ENCODE data around the gene FRRS1L. TPM values are rescaled to one million over a fixed set of nuclear protein-coding genes. Genes with fewer than 3 reads are reported as not detected.

The FRRS1L gene
- total and polyA plus RNA-seq, 2 donors (not counting 1 experiment from before 2014, with no cell fraction given): 0.08 to 0.17 TPM

DNA sequence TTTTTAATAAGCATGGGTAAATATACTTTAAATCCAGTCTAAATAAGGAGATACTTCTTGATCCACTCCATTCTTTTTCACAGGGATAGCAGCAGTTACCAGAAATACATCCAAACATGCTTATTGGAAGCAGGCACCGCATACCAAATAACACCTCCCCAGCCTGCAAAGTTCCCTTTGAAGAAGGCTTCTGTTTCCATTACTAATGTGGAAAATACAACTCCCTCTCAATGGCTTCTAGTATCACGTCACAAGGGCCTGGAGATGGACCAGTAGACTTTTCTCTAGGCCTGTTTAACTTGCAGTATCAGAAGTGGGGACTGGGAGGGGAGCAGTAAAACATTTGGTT is 68.1 kb downstream of the FRRS1L start:
- H3K4me3 ChIP-seq (replicated peaks in 1 of 4; ENCODE audit: control extremely low read depth in 1 of 4, insufficient read depth in 1 of 4, low read depth in 3 of 4, low read length in 4 of 4): no peak overlapping the region

DNA sequence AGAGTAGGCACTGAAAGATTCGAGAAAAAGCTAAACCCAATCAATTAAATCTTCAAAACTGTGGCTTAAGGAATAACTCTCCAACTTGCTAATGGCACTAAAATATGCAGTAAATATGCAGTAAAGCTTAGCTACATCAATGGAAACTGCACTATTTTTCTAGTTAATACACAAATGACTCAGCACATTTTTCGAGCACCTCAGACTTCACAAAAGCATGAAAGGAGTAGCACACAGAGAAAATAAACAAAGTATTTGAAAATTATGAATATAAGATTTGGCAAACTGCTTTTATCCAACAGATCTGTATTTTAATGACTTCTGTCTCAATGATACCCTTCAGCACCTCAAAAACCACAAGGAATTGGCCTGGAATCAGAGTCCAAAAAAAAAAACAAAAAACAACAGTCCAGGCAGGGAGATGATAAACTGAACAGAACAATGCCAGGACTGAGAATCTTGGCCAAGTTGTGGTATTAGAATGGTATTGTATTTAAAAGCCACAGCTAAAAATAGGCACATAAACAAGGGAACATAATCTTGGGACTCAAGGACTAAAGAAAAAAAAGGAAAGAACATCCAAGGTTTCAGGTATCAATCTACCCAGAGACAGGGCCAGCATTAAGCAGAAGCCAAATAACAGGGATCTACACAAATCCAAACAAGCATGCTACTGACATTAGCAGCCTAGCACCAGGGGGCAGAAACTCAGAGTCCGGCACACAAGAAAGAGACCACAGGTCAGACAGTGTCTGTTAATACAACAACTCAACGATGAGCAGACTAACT is 68.7 kb downstream of the FRRS1L start:
- Histone ChIP-seq H3K4me2 (ENCODE audit: extremely low read depth, insufficient read depth, low read length) (peak overlapping the region; percentile 36), H3K9ac (ENCODE audit: insufficient read depth, low read length) (no peak overlapping the region), H3K4me1 (ENCODE audit: control insufficient read depth, extremely low read depth, insufficient read depth, low read length) (peaks cover 10% of the 10 kb centered on the region), H3K4me3 (replicated peaks in 1 of 4; ENCODE audit: control extremely low read depth in 1 of 4, insufficient read depth in 1 of 4, low read depth in 3 of 4, low read length in 4 of 4) (peak overlapping the region in 1 of 4 experiments; percentile 5), H2AFZ (ENCODE audit: low read length) (no peak overlapping the region), H3K79me2 (ENCODE audit: control insufficient read depth, insufficient read depth, low read length) (peaks cover 75% of the 10 kb centered on the region), H3K36me3 (ENCODE audit: control insufficient read depth, insufficient read depth, low read length) (peaks cover 3% of the 10 kb centered on the region), H4K20me1 (ENCODE audit: control insufficient read depth, extremely low read depth, insufficient read depth, low read length) (no peaks in the 10 kb centered on the region), H3K9me3 (ENCODE audit: control insufficient read depth, insufficient read depth, low read depth, low read length) (no peaks in the 10 kb centered on the region), H3K27me3 (ENCODE audit: control insufficient read depth, insufficient read depth, low read length) (no peaks in the 10 kb centered on the region), H3K27ac (ENCODE audit: insufficient read depth, low read length) (peak overlapping the region; percentile 37)
- peak; percentile 70 to 93 for DNase-seq (ENCODE audit: low read depth in 2 of 2)
- TF ChIP-seq EZH2 (IDR thresholded peaks at IDR 0.05; ENCODE audit: low read length, missing control alignments): no peak
- TF ChIP-seq, protein P1, sequence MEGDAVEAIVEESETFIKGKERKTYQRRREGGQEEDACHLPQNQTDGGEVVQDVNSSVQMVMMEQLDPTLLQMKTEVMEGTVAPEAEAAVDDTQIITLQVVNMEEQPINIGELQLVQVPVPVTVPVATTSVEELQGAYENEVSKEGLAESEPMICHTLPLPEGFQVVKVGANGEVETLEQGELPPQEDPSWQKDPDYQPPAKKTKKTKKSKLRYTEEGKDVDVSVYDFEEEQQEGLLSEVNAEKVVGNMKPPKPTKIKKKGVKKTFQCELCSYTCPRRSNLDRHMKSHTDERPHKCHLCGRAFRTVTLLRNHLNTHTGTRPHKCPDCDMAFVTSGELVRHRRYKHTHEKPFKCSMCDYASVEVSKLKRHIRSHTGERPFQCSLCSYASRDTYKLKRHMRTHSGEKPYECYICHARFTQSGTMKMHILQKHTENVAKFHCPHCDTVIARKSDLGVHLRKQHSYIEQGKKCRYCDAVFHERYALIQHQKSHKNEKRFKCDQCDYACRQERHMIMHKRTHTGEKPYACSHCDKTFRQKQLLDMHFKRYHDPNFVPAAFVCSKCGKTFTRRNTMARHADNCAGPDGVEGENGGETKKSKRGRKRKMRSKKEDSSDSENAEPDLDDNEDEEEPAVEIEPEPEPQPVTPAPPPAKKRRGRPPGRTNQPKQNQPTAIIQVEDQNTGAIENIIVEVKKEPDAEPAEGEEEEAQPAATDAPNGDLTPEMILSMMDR (conservative IDR thresholded peaks at IDR 0.05 in 1 of 2, IDR thresholded peaks at IDR 0.05 in 1 of 2; ENCODE audit: low read depth in 1 of 2, low read length in 2 of 2): peak; percentile 27 to 55

More for the DNA sequence above, 68.1 kb downstream of the FRRS1L start:
- peaks cover 10% of the 10 kb centered on the region for H3K4me1 ChIP-seq (ENCODE audit: control insufficient read depth, extremely low read depth, insufficient read depth, low read length)
- TF ChIP-seq EZH2 (IDR thresholded peaks at IDR 0.05; ENCODE audit: low read length, missing control alignments): no peak
- TF ChIP-seq, protein P1 (conservative IDR thresholded peaks at IDR 0.05 in 1 of 2, IDR thresholded peaks at IDR 0.05 in 1 of 2; ENCODE audit: low read depth in 1 of 2, low read length in 2 of 2): no peak
- H3K79me2 ChIP-seq (ENCODE audit: control insufficient read depth, insufficient read depth, low read length): peaks cover 75% of the 10 kb centered on the region
- no peaks in the 10 kb centered on the region for H4K20me1 ChIP-seq (ENCODE audit: control insufficient read depth, extremely low read depth, insufficient read depth, low read length)
- H2AFZ ChIP-seq (ENCODE audit: low read length): no peak overlapping the region
- H3K9ac ChIP-seq (ENCODE audit: insufficient read depth, low read length): no peak overlapping the region
- peak overlapping the region; percentile 36 for H3K4me2 ChIP-seq (ENCODE audit: extremely low read depth, insufficient read depth, low read length)
- no peaks in the 10 kb centered on the region for H3K27me3 ChIP-seq (ENCODE audit: control insufficient read depth, insufficient read depth, low read length)
- H3K27ac ChIP-seq (ENCODE audit: insufficient read depth, low read length): peak overlapping the region; percentile 37
- DNase-seq (ENCODE audit: low read depth in 2 of 2): peak in 1 of 2 donors; percentile 63
- H3K36me3 ChIP-seq (ENCODE audit: control insufficient read depth, insufficient read depth, low read length): peaks cover 3% of the 10 kb centered on the region
- no peaks in the 10 kb centered on the region for H3K9me3 ChIP-seq (ENCODE audit: control insufficient read depth, insufficient read depth, low read depth, low read length)

DNA sequence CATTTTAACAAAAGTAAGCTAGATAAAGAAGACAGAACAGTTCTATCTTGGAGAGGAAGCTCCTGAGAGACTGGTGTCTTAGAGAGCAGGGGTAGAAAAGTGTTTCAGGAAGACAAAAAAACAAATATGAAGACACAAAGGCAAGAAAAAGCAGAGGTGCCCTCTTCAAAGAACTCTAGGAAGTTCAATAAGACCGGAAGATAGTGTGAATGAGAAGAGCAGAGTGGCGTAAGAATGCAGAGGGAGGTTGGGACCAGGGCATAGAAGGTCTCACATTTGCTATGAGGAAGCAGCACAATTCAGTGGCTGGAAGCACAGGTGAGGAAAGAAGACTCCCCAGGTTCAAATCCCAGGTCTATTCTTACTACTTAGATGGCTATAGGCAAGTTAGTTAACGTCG is 69.9 kb downstream of the FRRS1L start:
- H3K9ac ChIP-seq (ENCODE audit: insufficient read depth, low read length): no peak overlapping the region
- H3K4me3 ChIP-seq (replicated peaks in 1 of 4; ENCODE audit: control extremely low read depth in 1 of 4, insufficient read depth in 1 of 4, low read depth in 3 of 4, low read length in 4 of 4): no peak overlapping the region
- H3K9me3 ChIP-seq (ENCODE audit: control insufficient read depth, insufficient read depth, low read depth, low read length): no peaks in the 10 kb centered on the region
- H4K20me1 ChIP-seq (ENCODE audit: control insufficient read depth, extremely low read depth, insufficient read depth, low read length): no peaks in the 10 kb centered on the region
- no peak for DNase-seq (ENCODE audit: low read depth in 2 of 2)
- TF ChIP-seq, protein P1 (conservative IDR thresholded peaks at IDR 0.05 in 1 of 2, IDR thresholded peaks at IDR 0.05 in 1 of 2; ENCODE audit: low read depth in 1 of 2, low read length in 2 of 2): no peak
- no peak for TF ChIP-seq EZH2 (IDR thresholded peaks at IDR 0.05; ENCODE audit: low read length, missing control alignments)
- peaks cover 10% of the 10 kb centered on the region for H3K4me1 ChIP-seq (ENCODE audit: control insufficient read depth, extremely low read depth, insufficient read depth, low read length)
- H3K27ac ChIP-seq (ENCODE audit: insufficient read depth, low read length): no peak overlapping the region
- H3K4me2 ChIP-seq (ENCODE audit: extremely low read depth, insufficient read depth, low read length): no peak overlapping the region
- H3K36me3 ChIP-seq (ENCODE audit: control insufficient read depth, insufficient read depth, low read length): peaks cover 3% of the 10 kb centered on the region
- H3K79me2 ChIP-seq (ENCODE audit: control insufficient read depth, insufficient read depth, low read length): peaks cover 63% of the 10 kb centered on the region
- H2AFZ ChIP-seq (ENCODE audit: low read length): no peak overlapping the region
- H3K27me3 ChIP-seq (ENCODE audit: control insufficient read depth, insufficient read depth, low read length): no peaks in the 10 kb centered on the region
